ENCODE measurements around the gene ZNHIT6.
"Not testable (repeated sequence)": the region's sequence is repeated elsewhere in the genome, so short reads cannot be mapped to it uniquely, and the experiment has no call there.

DNA sequence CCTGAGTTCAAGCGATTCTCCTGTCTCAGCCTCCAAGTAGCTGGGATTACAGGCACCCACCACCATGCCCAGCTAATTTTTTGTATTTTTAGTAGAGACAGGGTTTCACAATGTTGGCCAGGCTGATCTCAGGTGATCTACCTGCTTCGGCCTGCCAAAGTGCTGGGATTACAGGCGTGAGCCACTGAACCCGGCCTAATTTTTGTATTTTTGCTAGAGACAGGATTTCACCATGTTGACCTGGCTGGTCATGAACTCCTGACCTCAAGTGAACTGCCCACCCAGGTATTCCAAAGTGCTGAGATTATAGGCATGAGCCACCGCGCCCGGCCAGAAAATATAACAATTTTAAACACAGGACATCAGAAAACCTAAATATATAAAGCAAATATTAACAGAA lies 68.3 kb downstream of the ZNHIT6 start:
- TF ChIP-seq POLR2A (IDR thresholded peaks at IDR 0.05) = not testable (repeated sequence)
- TF ChIP-seq, protein P1, sequence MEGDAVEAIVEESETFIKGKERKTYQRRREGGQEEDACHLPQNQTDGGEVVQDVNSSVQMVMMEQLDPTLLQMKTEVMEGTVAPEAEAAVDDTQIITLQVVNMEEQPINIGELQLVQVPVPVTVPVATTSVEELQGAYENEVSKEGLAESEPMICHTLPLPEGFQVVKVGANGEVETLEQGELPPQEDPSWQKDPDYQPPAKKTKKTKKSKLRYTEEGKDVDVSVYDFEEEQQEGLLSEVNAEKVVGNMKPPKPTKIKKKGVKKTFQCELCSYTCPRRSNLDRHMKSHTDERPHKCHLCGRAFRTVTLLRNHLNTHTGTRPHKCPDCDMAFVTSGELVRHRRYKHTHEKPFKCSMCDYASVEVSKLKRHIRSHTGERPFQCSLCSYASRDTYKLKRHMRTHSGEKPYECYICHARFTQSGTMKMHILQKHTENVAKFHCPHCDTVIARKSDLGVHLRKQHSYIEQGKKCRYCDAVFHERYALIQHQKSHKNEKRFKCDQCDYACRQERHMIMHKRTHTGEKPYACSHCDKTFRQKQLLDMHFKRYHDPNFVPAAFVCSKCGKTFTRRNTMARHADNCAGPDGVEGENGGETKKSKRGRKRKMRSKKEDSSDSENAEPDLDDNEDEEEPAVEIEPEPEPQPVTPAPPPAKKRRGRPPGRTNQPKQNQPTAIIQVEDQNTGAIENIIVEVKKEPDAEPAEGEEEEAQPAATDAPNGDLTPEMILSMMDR (IDR thresholded peaks at IDR 0.05) = not testable (repeated sequence)

Measured in esophagus squamous epithelium (tissue), 4 donors.